ENCODE measurements around the gene RGS5.
A peak's percentile ranks its signal among the peaks of the same experiment; 100 is the strongest.

RGS5 gene

GRCh38 chr1:163170975-163171676 lies 31.6 kb downstream of the RGS5 start:
- no peak overlapping the region; the same call in 1 of the 2 replicates for H3K4me2 ChIP-seq (ENCODE audit: low read length)

GRCh38 chr1:163170331-163170730 lies 32.4 kb downstream of the RGS5 start:
- no peak overlapping the region for H2AFZ ChIP-seq (ENCODE audit: low read depth, low read length)
- no peaks in the 10 kb centered on the region for H3K4me1 ChIP-seq (ENCODE audit: low read length)
- no peak for TF ChIP-seq CTCF (IDR thresholded peaks at IDR 0.05; ENCODE audit: low read depth, low read length)
- TF ChIP-seq EZH2phosphoT487 (IDR thresholded peaks at IDR 0.05; ENCODE audit: low read depth): no peak
- H4K20me1 ChIP-seq (ENCODE audit: insufficient read depth, low read length): no peaks in the 10 kb centered on the region
- H3K9ac ChIP-seq (ENCODE audit: low read length): no peak overlapping the region
- H3K27ac ChIP-seq (ENCODE audit: low read length): no peak overlapping the region
- H3K36me3 ChIP-seq (replicated peaks; ENCODE audit: low read depth, low read length): no peaks in the 10 kb centered on the region
- no peak overlapping the region for H3K4me3 ChIP-seq (ENCODE audit: low read length)
- no peaks in the 10 kb centered on the region for H3K9me3 ChIP-seq (ENCODE audit: insufficient read depth, low read length)
- peaks cover 32% of the 10 kb centered on the region for H3K27me3 ChIP-seq (ENCODE audit: low read depth, low read length)
- no peak overlapping the region for H3K4me2 ChIP-seq (ENCODE audit: low read length)
- no peaks in the 10 kb centered on the region for H3K79me2 ChIP-seq (ENCODE audit: low read length)

More at GRCh38 chr1:163170975-163171676, 31.6 kb downstream of the RGS5 start:
- Histone ChIP-seq H3K9me3 (ENCODE audit: insufficient read depth, low read length) (no peaks in the 10 kb centered on the region), H2AFZ (ENCODE audit: low read depth, low read length) (no peak overlapping the region), H3K27ac (ENCODE audit: low read length) (no peak overlapping the region), H3K4me3 (ENCODE audit: low read length) (no peak overlapping the region), H3K79me2 (ENCODE audit: low read length) (no peaks in the 10 kb centered on the region), H3K4me1 (ENCODE audit: low read length) (no peaks in the 10 kb centered on the region), H3K27me3 (ENCODE audit: low read depth, low read length) (peaks cover 37% of the 10 kb centered on the region), H3K36me3 (replicated peaks; ENCODE audit: low read depth, low read length) (no peaks in the 10 kb centered on the region), H4K20me1 (ENCODE audit: insufficient read depth, low read length) (no peaks in the 10 kb centered on the region), H3K9ac (ENCODE audit: low read length) (no peak overlapping the region)
- TF ChIP-seq EZH2phosphoT487 (IDR thresholded peaks at IDR 0.05; ENCODE audit: low read depth) (no peak), CTCF (IDR thresholded peaks at IDR 0.05; ENCODE audit: low read depth, low read length) (peak; percentile 55; the same call in 1 of the 2 replicates)

- Histone ChIP-seq H3K4me3 (ENCODE audit: low read length) (no peak overlapping the region), H2AFZ (ENCODE audit: low read depth, low read length) (no peak overlapping the region), H3K79me2 (ENCODE audit: low read length) (no peaks in the 10 kb centered on the region), H3K4me2 (ENCODE audit: low read length) (no peak overlapping the region), H3K4me1 (ENCODE audit: low read length) (no peaks in the 10 kb centered on the region), H3K9ac (ENCODE audit: low read length) (no peak overlapping the region), H3K9me3 (ENCODE audit: insufficient read depth, low read length) (no peaks in the 10 kb centered on the region), H3K27me3 (ENCODE audit: low read depth, low read length) (peaks cover 30% of the 10 kb centered on the region), H4K20me1 (ENCODE audit: insufficient read depth, low read length) (no peaks in the 10 kb centered on the region), H3K27ac (ENCODE audit: low read length) (no peak overlapping the region), H3K36me3 (replicated peaks; ENCODE audit: low read depth, low read length) (no peaks in the 10 kb centered on the region)
- TF ChIP-seq CTCF (IDR thresholded peaks at IDR 0.05; ENCODE audit: low read depth, low read length) (no peak), EZH2phosphoT487 (IDR thresholded peaks at IDR 0.05; ENCODE audit: low read depth) (no peak)
These were observed 33.2 kb downstream of the RGS5 start for GRCh38 chr1:163169553-163169952.

- TF ChIP-seq CTCF (IDR thresholded peaks at IDR 0.05; ENCODE audit: low read depth, low read length) (no peak), EZH2phosphoT487 (IDR thresholded peaks at IDR 0.05; ENCODE audit: low read depth) (no peak)
- H3K36me3 ChIP-seq (replicated peaks; ENCODE audit: low read depth, low read length): no peaks in the 10 kb centered on the region
- H3K4me1 ChIP-seq (ENCODE audit: low read length): no peaks in the 10 kb centered on the region
- H3K4me3 ChIP-seq (ENCODE audit: low read length): no peak overlapping the region
- H2AFZ ChIP-seq (ENCODE audit: low read depth, low read length): no peak overlapping the region
- no peaks in the 10 kb centered on the region for H4K20me1 ChIP-seq (ENCODE audit: insufficient read depth, low read length)
- H3K27me3 ChIP-seq (ENCODE audit: low read depth, low read length): peaks cover 26% of the 10 kb centered on the region
- no peak overlapping the region for H3K4me2 ChIP-seq (ENCODE audit: low read length)
- H3K79me2 ChIP-seq (ENCODE audit: low read length): no peaks in the 10 kb centered on the region
- no peaks in the 10 kb centered on the region for H3K9me3 ChIP-seq (ENCODE audit: insufficient read depth, low read length)
- H3K27ac ChIP-seq (ENCODE audit: low read length): no peak overlapping the region
- H3K9ac ChIP-seq (ENCODE audit: low read length): no peak overlapping the region
These were observed 34.7 kb downstream of the RGS5 start for GRCh38 chr1:163168053-163168452.
